Body of pancreas (tissue), 4 donors: ENCODE results near the gene GJA4. TPM values are rescaled to one million over a fixed set of nuclear protein-coding genes. Genes with fewer than 3 reads are reported as not detected.

ENCODE experiments used
- ATAC-seq: fragments of 150-250 bp; one replicate; pipeline ENCODE4 v1.9.1; 2016
- DNase-seq, 4 donors: peaks; one replicate each; pipeline ENCODE4 v3.0.0-alpha.2; 2019
- H3K27ac ChIP-seq, 4 donors: fragments of 200-600 bp; sonication (generic); 1 replicate in 3 of 4; 2 replicates in 1 of 4; pipeline versions ENCODE4 v1.5.1 to v1.6.1; 2016 to 2019; ENCODE audit warnings: mild to moderate bottlenecking in 1 of 4, mixed read lengths in 1 of 4, moderate library complexity in 1 of 4
- H3K27me3 ChIP-seq, 2 donors: fragments of 200-600 bp; sonication (generic); one replicate each; pipeline ENCODE4 v1.6.0; 2016; ENCODE audit warnings: mild to moderate bottlenecking in 1 of 2
- H3K36me3 ChIP-seq, 2 donors: fragments of 200-600 bp; sonication (generic); replicated peaks in 1 of 2; 2 replicates each; pipeline ENCODE4 v1.5.1; 2016; ENCODE audit warnings: low read depth in 2 of 2; ENCODE audit not compliant: insufficient read depth in 1 of 2
- H3K4me1 ChIP-seq: fragments of 200-600 bp; sonication (generic); one replicate; pipeline ENCODE4 v1.6.0; 2016
- H3K4me3 ChIP-seq, 2 donors: fragments of 200-600 bp; sonication (generic); 1 replicate in 1 of 2; 2 replicates in 1 of 2; pipeline ENCODE4 v1.5.1; 2016 to 2019
- H3K9me3 ChIP-seq, 3 donors: fragments of 200-600 bp; sonication (generic); 1 replicate in 2 of 3; 2 replicates in 1 of 3; pipeline ENCODE4 v1.5.1; 2016
- POLR2A ChIP-seq, 3 donors: fragments of 450-650 bp; IDR thresholded peaks; one replicate each; pipeline ENCODE4 v1.6.1; 2016; ENCODE audit warnings: antibody characterized with exemption in 3 of 3, mild to moderate bottlenecking in 2 of 3
- WGBS, 2 donors: methylation state at CpG; one replicate each; pipeline ENCODE4 v1.1.5; 2017; 5-methylcytosine and 5-hydroxymethylcytosine counted together
- intact Hi-C: fragments of 100-400 bp; cut with DNase I; formaldehyde crosslinking; loops from one replicate; pipeline ENCODE4 v1.15.1; 2023
- total RNA-seq, 2 donors: library from RNA; depleted of rRNA; stranded (reverse); fragments of >200 nt; gene quantifications; one replicate each; pipeline ENCODE4 v1.1.0, GENCODE V29; 2016
- TF ChIP-seq, protein P1 (sequence below), 7 experiments: fragments of 450-650 bp in 4 of 7; fragments of 200-600 bp in 3 of 7; sonication (generic) in 3 of 7; IDR thresholded peaks; one replicate each; pipeline ENCODE4 v1.5.1; 2016 to 2019; ENCODE audit warnings: antibody characterized with exemption in 7 of 7

GJA4 gene
- total RNA-seq, 2 donors from 2014 or later = 4.7 to 20.8 TPM

DNA sequence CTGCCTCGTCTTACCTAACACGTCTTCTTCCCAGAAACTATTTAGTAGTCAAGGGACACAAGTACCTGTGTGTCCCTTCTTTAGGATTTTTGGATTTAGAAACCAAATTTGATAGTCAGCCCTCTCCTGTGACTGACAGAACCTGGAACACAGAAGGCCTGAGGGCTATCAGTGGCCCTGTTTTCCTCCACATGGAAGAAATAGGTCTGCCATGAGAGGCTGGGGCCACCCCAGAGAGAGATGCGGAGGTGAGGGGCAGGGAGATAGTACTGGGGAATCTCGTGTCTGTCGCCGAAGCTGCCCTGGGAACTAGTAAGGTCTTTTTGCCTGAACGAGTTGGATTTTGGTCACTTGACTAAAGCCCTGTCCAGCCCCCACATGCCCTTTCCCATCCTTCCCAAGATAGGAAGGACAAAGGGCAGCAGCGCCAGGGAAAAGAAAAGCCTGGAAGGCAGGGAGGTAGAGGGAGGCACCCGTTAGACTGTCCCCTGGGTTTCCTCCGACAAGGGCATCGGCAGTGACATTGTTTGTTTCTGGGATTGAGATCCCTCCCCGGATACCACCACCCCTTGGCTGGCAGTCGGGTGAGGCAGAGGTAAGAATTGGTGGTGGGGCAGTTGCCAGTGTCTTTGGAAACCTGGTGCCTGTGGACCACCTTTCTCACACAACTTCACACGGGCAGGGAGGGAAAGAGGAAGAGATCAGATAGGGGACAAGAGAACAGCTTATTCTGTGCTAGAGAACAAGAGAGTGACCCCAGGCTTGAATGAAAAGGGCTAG lies 46.9 kb downstream of the GJA4 start:
- WGBS, 2 donors = 73 to 85% methylated on average over 14 of the region's 14 CpGs
- TF ChIP-seq, protein P1, sequence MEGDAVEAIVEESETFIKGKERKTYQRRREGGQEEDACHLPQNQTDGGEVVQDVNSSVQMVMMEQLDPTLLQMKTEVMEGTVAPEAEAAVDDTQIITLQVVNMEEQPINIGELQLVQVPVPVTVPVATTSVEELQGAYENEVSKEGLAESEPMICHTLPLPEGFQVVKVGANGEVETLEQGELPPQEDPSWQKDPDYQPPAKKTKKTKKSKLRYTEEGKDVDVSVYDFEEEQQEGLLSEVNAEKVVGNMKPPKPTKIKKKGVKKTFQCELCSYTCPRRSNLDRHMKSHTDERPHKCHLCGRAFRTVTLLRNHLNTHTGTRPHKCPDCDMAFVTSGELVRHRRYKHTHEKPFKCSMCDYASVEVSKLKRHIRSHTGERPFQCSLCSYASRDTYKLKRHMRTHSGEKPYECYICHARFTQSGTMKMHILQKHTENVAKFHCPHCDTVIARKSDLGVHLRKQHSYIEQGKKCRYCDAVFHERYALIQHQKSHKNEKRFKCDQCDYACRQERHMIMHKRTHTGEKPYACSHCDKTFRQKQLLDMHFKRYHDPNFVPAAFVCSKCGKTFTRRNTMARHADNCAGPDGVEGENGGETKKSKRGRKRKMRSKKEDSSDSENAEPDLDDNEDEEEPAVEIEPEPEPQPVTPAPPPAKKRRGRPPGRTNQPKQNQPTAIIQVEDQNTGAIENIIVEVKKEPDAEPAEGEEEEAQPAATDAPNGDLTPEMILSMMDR (IDR thresholded peaks at IDR 0.05) = no peak
- no peak for TF ChIP-seq POLR2A (IDR thresholded peaks at IDR 0.05)
- Histone ChIP-seq H3K4me3 (no peak overlapping the region), H3K4me1 (peaks cover 37% of the 10 kb centered on the region), H3K36me3 (no peaks in the 10 kb centered on the region), H3K9me3 (no peaks in the 10 kb centered on the region), H3K27me3 (no peaks in the 10 kb centered on the region), H3K27ac (no peak overlapping the region)
- DNase-seq = peak in 1 of 4 donors; percentile 1
- intact Hi-C loops = no loop called here
- ATAC-seq = no peak

DNA sequence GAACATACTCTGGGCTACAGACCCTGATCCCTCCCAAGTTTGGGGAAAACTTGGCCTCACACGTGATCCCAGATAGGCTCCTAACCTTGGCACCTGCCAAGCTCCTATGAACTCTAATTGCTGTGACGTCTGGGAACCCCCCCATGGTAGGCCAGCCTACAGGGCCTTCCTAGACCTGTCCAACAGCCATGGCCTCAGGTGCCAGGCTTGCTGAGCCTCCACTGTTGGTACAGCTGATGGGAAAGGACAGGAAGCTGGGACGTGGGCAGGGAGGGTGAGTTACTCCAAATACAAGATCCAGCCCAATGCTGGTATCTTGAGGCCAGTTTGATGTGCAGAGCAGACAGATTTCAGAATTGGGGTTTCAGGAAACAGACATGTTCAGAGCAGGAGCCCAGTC lies 47.6 kb downstream of the GJA4 start:
- intact Hi-C loops = no loop called here
- H3K9me3 ChIP-seq = no peaks in the 10 kb centered on the region
- peaks cover 44% of the 10 kb centered on the region for H3K4me1 ChIP-seq
- ATAC-seq = no peak
- peak in 1 of 4 donors; percentile 7 for DNase-seq
- TF ChIP-seq POLR2A (IDR thresholded peaks at IDR 0.05) = no peak
- TF ChIP-seq, protein P1 (IDR thresholded peaks at IDR 0.05) = no peak
- no peak overlapping the region for H3K27ac ChIP-seq
- no peaks in the 10 kb centered on the region for H3K27me3 ChIP-seq
- WGBS, 2 donors = 57 to 79% methylated on average over 3 of the region's 3 CpGs
- H3K36me3 ChIP-seq = no peaks in the 10 kb centered on the region
- H3K4me3 ChIP-seq = no peak overlapping the region

DNA sequence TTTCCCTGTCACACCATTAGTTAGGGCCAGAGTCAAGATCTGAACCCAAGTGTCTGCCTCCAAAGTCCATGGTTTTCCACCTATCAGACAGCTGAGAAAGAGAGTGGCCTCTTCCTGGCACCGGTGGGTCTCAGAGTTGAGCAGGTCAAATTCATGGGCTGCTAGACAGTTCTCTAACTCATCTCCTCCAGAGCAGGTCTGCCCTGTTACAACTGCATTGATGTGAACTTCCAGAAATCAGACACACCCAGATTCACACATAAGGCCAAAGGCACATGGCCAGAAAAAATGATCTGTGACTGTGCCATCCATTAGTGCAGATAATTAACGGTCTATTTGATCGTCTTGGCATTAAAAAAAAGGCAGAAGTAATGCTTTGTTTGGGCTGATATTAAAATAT lies 49.3 kb downstream of the GJA4 start:
- H3K4me1 ChIP-seq = peaks cover 60% of the 10 kb centered on the region
- ATAC-seq (no peak), DNase-seq (no peak)
- H3K9me3 ChIP-seq = no peaks in the 10 kb centered on the region
- TF ChIP-seq, protein P1 (IDR thresholded peaks at IDR 0.05) = no peak
- no peak for TF ChIP-seq POLR2A (IDR thresholded peaks at IDR 0.05)
- H3K27me3 ChIP-seq = no peaks in the 10 kb centered on the region
- no peaks in the 10 kb centered on the region for H3K36me3 ChIP-seq
- no peak overlapping the region for H3K4me3 ChIP-seq
- 41 to 74% methylated on average over 3 of the region's 3 CpGs for WGBS, 2 donors
- no peak overlapping the region for H3K27ac ChIP-seq
- intact Hi-C loops = no loop called here

- Histone ChIP-seq H3K27me3 (no peaks in the 10 kb centered on the region), H3K27ac (peak overlapping the region in 2 of 4 donors; percentile 0 to 65), H3K4me3 (no peak overlapping the region), H3K36me3 (no peaks in the 10 kb centered on the region), H3K4me1 (peaks cover 69% of the 10 kb centered on the region), H3K9me3 (no peaks in the 10 kb centered on the region)
- intact Hi-C loops = no loop called here
- 67 to 89% methylated on average over 2 to 4 of the region's 4 CpGs for WGBS, 2 donors
- DNase-seq (no peak), ATAC-seq (no peak)
- TF ChIP-seq, protein P1 (IDR thresholded peaks at IDR 0.05) = no peak
- no peak for TF ChIP-seq POLR2A (IDR thresholded peaks at IDR 0.05)
Measured at GRCh38 chr1:34842952-34843371, 50.2 kb downstream of the GJA4 start.
